H1 (cell line): ENCODE data around the gene CD164L2. TPM values are rescaled to one million over a fixed set of nuclear protein-coding genes. Genes with fewer than 3 reads are reported as not detected.
A peak's percentile ranks its signal among the peaks of the same experiment; 100 is the strongest.

Source experiments
- ASH2L ChIP-seq: fragments of 200-600, 300-600 bp; sonication (generic); IDR thresholded peaks from one replicate; pipeline ENCODE4 v1.7.1; 2017; ENCODE audit warnings: low read length
- CBX5 ChIP-seq: fragments of 300-800, 300-1000 bp; sonication (generic); IDR thresholded peaks from 2 replicates; pipeline ENCODE4 v1.7.1; 2016; ENCODE audit warnings: antibody characterized with exemption, low read length, low read depth
- E2F6 ChIP-seq: IDR thresholded peaks from 2 replicates; pipeline ENCODE4 v1.6.1; 2012; ENCODE audit warnings: inconsistent platforms
- EGR1 ChIP-seq: IDR thresholded peaks from 2 replicates; pipeline ENCODE4 v1.6.1; 2011; ENCODE audit warnings: low read depth, low read length, borderline replicate concordance
- HDAC2 ChIP-seq, 2 experiments: fragments of 300-600 bp in 1 of 2; sonication (generic) in 1 of 2; IDR thresholded peaks; 2 replicates each; pipeline ENCODE4 v1.6.1; 2011 to 2012; ENCODE audit warnings: low read depth in 2 of 2, low read length in 2 of 2, mild to moderate bottlenecking in 2 of 2, moderate library complexity in 2 of 2, borderline replicate concordance in 1 of 2, inconsistent platforms in 1 of 2
- JUN ChIP-seq: IDR thresholded peaks from 2 replicates; pipeline ENCODE4 v1.6.1; 2011; ENCODE audit warnings: low read depth, mild to moderate bottlenecking, improper control_type of control experiment, low read length
- KDM1A ChIP-seq: fragments of 200-600, 300-600 bp; sonication (generic); IDR thresholded peaks from 2 replicates; pipeline ENCODE4 v1.7.1; 2016; ENCODE audit warnings: mild to moderate bottlenecking, low read length, borderline replicate concordance
- KDM4A ChIP-seq: IDR thresholded peaks from one replicate; pipeline ENCODE4 v1.7.1; 2012; ENCODE audit warnings: low read depth, mild to moderate bottlenecking, moderate library complexity, low read length, inconsistent platforms; ENCODE audit not compliant: severe bottlenecking
- MAX ChIP-seq: IDR thresholded peaks from 2 replicates; pipeline ENCODE4 v1.6.1; 2012; ENCODE audit warnings: inconsistent platforms
- SP1 ChIP-seq: IDR thresholded peaks from 2 replicates; pipeline ENCODE4 v1.6.1; 2011; ENCODE audit warnings: low read depth, low read length
- TAF1 ChIP-seq: IDR thresholded peaks from 2 replicates; pipeline ENCODE4 v1.6.1; 2011; ENCODE audit warnings: mild to moderate bottlenecking, low read depth, low read length
- TCF12 ChIP-seq: IDR thresholded peaks from 2 replicates; pipeline ENCODE4 v1.6.1; 2011; ENCODE audit warnings: low read depth, mild to moderate bottlenecking, low read length
- polyA plus RNA-seq, 7 experiments: library from polyadenylated mRNA; depleted of rRNA in 3 of 7; stranded (reverse) in 5 of 7; unstranded in 2 of 7; fragments of >200 nt in 5 of 7; fragments of 200-250 nt in 2 of 7; gene quantifications; 1 replicate in 5 of 7; 2 replicates in 1 of 7; 4 replicates in 1 of 7; pipeline versions ENCODE4 v1.2.1 to v1.2.3, GENCODE V29; 2011 to 2013; ENCODE audit warnings: missing spikeins in 2 of 7, mixed read lengths in 2 of 7
- total RNA-seq: library from RNA; stranded (reverse); fragmentation: NEBNext Ultra II Directional; extraction: Animal tissue kit (Norgen Biotek cat#: 25700); gene quantifications from 2 replicates; pipeline ENCODE4 v1.2.1, GENCODE V29; 2021

The CD164L2 gene
- total and polyA plus RNA-seq, 2 of the 8 experiments (the other 6 are each of a cell fraction or from before 2014, with no cell fraction given): 3.3 TPM

- TF ChIP-seq ASH2L: peak; percentile 7
- TF ChIP-seq JUN: no peak
- TF ChIP-seq SP1: peak; percentile 55; the same call in 1 of the 2 replicates
- no peak for TF ChIP-seq TCF12
- TF ChIP-seq TAF1: peak; percentile 29; the same call in 1 of the 2 replicates
- 0 out of 2 replicates have a peak, but pooled peaks have one; percentile 7 for TF ChIP-seq EGR1
- TF ChIP-seq CBX5: no peak
- peak; percentile 95 for TF ChIP-seq MAX
- peak; percentile 89; the same call in 1 of the 2 replicates for TF ChIP-seq E2F6
- TF ChIP-seq KDM1A: peak; percentile 70; the same call in 1 of the 2 replicates
- 0 out of 4 replicates have a peak, but pooled peaks have one; percentile 3 to 62 for TF ChIP-seq HDAC2 (IDR thresholded peaks at IDR 0.05; ENCODE audit: borderline replicate concordance in 1 of 2, low read depth in 2 of 2, low read length in 2 of 2)
- TF ChIP-seq KDM4A: peak; percentile 29
Measured at GRCh38 chr1:27349784-27350662, 33.1 kb downstream of the CD164L2 start (continued).
